HepG2 (cell line): ENCODE data around the gene TXLNA. TPM values are rescaled to one million over a fixed set of nuclear protein-coding genes. Genes with fewer than 3 reads are reported as not detected.

Source experiments
- BORCS8-MEF2B ChIP-seq: sonication (generic); formaldehyde crosslinking; IDR thresholded peaks from 2 replicates; pipeline ENCODE4 v1.8.0; 2022; ENCODE audit warnings: mild to moderate bottlenecking, missing genetic modification reagents
- CHD4 ChIP-seq: fragments of 200-600 bp; sonication (generic); IDR thresholded peaks from 2 replicates; pipeline ENCODE4 v1.7.0; 2017; ENCODE audit warnings: mild to moderate bottlenecking, low read length, borderline replicate concordance
- CTCF ChIP-seq: sonication (generic); formaldehyde crosslinking; IDR thresholded peaks from 2 replicates; pipeline ENCODE4 v1.5.0; 2020; ENCODE audit warnings: mild to moderate bottlenecking, missing genetic modification reagents, moderate library complexity
- FUBP1 ChIP-seq: sonication (generic); formaldehyde crosslinking; IDR thresholded peaks from 2 replicates; pipeline ENCODE4 v1.5.1; 2020; ENCODE audit warnings: missing genetic modification reagents, mild to moderate bottlenecking, borderline replicate concordance
- GMEB1 ChIP-seq: sonication (generic); formaldehyde crosslinking; IDR thresholded peaks from 2 replicates; pipeline ENCODE4 v1.5.1; 2020; ENCODE audit warnings: missing genetic modification reagents, mild to moderate bottlenecking, borderline replicate concordance
- HNF1A ChIP-seq, 2 experiments: sonication (generic) in 1 of 2; formaldehyde crosslinking in 1 of 2; IDR thresholded peaks; 2 replicates each; pipeline versions ENCODE4 v1.4.0 to v1.6.1; 2016 to 2020; ENCODE audit warnings: borderline replicate concordance in 1 of 2, low read depth in 1 of 2, mild to moderate bottlenecking in 1 of 2, missing genetic modification reagents in 1 of 2
- IKZF5 ChIP-seq: IDR thresholded peaks from 2 replicates; pipeline ENCODE4 v1.6.1; 2018; ENCODE audit warnings: missing genetic modification reagents, mild to moderate bottlenecking, missing compliant biosample characterization
- SPEN ChIP-seq: sonication (generic); formaldehyde crosslinking; IDR thresholded peaks from 2 replicates; pipeline ENCODE4 v1.5.1; 2020; ENCODE audit warnings: low read depth, mild to moderate bottlenecking, missing genetic modification reagents
- SRY ChIP-seq: sonication (generic); formaldehyde crosslinking; IDR thresholded peaks from 2 replicates; pipeline ENCODE4 v1.8.0; 2022; ENCODE audit warnings: mild to moderate bottlenecking, missing genetic modification reagents
- ZNF20 ChIP-seq: sonication (generic); formaldehyde crosslinking; IDR thresholded peaks from 2 replicates; pipeline ENCODE4 v1.4.0; 2020; ENCODE audit warnings: mild to moderate bottlenecking, moderate library complexity, missing genetic modification reagents
- ZNF713 ChIP-seq: sonication (generic); formaldehyde crosslinking; IDR thresholded peaks from 2 replicates; pipeline ENCODE4 v1.4.0; 2020; ENCODE audit warnings: mild to moderate bottlenecking, missing genetic modification reagents
- polyA plus RNA-seq, 8 experiments: library from polyadenylated mRNA; depleted of rRNA in 3 of 8; stranded (reverse) in 7 of 8; unstranded in 1 of 8; fragments of >200 nt; fragmentation: Illumina TruSeq in 4 of 8; extraction: Trizol in 4 of 8; gene quantifications; 2 replicates each; pipeline versions ENCODE4 v1.2.1 to v1.2.3, GENCODE V29; 2011 to 2016; ENCODE audit warnings: low read depth in 4 of 8, missing spikeins in 1 of 8, mixed read lengths in 1 of 8; ENCODE audit not compliant: insufficient read depth in 1 of 8
- total RNA-seq, 5 experiments: library from RNA; depleted of rRNA; stranded (reverse); fragments of >200 nt; fragmentation: Illumina TruSeq; extraction: Trizol; gene quantifications; 2 replicates each; pipeline ENCODE4 v1.2.3, GENCODE V29; 2016; ENCODE audit warnings: low read depth in 1 of 5

TXLNA gene
- total and polyA plus RNA-seq, 2 of the 13 experiments (the other 11 are each of a cell fraction or from before 2014, with no cell fraction given), result 29.6 to 67.8 TPM

- TF ChIP-seq HNF1A (IDR thresholded peaks at IDR 0.05; ENCODE audit: low read depth) (no peak), HNF1A (CRISPR knock-in tag; IDR thresholded peaks at IDR 0.05; ENCODE audit: borderline replicate concordance) (0 out of 2 replicates have a peak, but pooled peaks have one; percentile 19), IKZF5 (CRISPR knock-in tag) (peak; percentile 56; the same call in 1 of the 2 replicates), CTCF (peak; percentile 60), FUBP1 (CRISPR knock-in tag) (no peak), SRY (CRISPR knock-in tag) (peak; percentile 55; the same call in 1 of the 2 replicates), CHD4 (no peak), ZNF20 (no peak), BORCS8-MEF2B (CRISPR knock-in tag) (peak; percentile 63), ZNF713 (no peak), GMEB1 (CRISPR knock-in tag) (peak; percentile 68), SPEN (CRISPR knock-in tag) (peak; percentile 70; the same call in 1 of the 2 replicates)
These were observed 26.2 kb downstream of the TXLNA start, which contains the start of gene IQCC (continued) for GRCh38 chr1:32205401-32206370.
